GM12878 (cell line): ENCODE measurements around the gene IFNAR2. TPM values are rescaled to one million over a fixed set of nuclear protein-coding genes. Genes with fewer than 3 reads are reported as not detected.

ENCODE experiments used
- ATAC-seq: fragments of 200-7000 bp; cut with Tn5 transposase; 3 replicates; pipeline ENCODE4 v1.9.1; 2020; ENCODE audit warnings: mild to moderate bottlenecking, moderate library complexity
- BruUV-seq: library from RNA; stranded (reverse); fragments of 400-500 nt; replicated peaks from 2 replicates; lab custom pipeline; 2021; lab: Mats Ljungman, UMichigan
- CTCF ChIA-PET: fragments of 300-600 bp; sonication (Branson Sonifier 250); formaldehyde crosslinking; extraction: SDS; loops from one replicate; lab custom pipeline; 2021; ENCODE audit warnings: inconsistent platforms; lab: Yijun Ruan, JAX
- POLR2A ChIA-PET: fragments of 350-600 bp; formaldehyde crosslinking; extraction: SDS; loops from one replicate; lab custom pipeline; 2021; ENCODE audit warnings: inconsistent platforms; lab: Charles Lee
- RAD21 ChIA-PET: fragments of 300-600 bp; sonication (Branson Sonifier 250); formaldehyde crosslinking; loops from one replicate; lab custom pipeline; 2023; ENCODE audit warnings: antibody characterized with exemption; ENCODE audit not compliant: unreplicated experiment; lab: Charles Lee
- SMC1A ChIA-PET: fragments of 300-600 bp; sonication (Branson Sonifier 250); formaldehyde crosslinking; loops from one replicate; lab custom pipeline; 2023; ENCODE audit not compliant: unreplicated experiment, uncharacterized antibody; lab: Charles Lee
- DNase-seq: peaks from one replicate; pipeline ENCODE4 v3.0.0-alpha.2; 2011; ENCODE audit warnings: low read depth, low spot score
- FAIRE-seq: peaks from 3 replicates; lab custom pipeline; 2011; peaks lifted over from hg19 to GRCh38; lab: Jason Lieb, UNC
- H2AFZ ChIP-seq: 2 replicates; pipeline ENCODE4 v1.6.0; 2011; ENCODE audit warnings: low read depth, low read length, control low read depth; ENCODE audit not compliant: control insufficient read depth
- H3K27ac ChIP-seq: 2 replicates; pipeline ENCODE4 v1.5.1; 2011; ENCODE audit warnings: control low read depth; ENCODE audit not compliant: control insufficient read depth, insufficient read depth
- H3K27me3 ChIP-seq, 2 experiments: replicated peaks in 1 of 2; 2 replicates each; pipeline versions ENCODE4 v1.6.0 to v1.6.1; 2011; ENCODE audit warnings: low read length in 1 of 2; ENCODE audit not compliant: control insufficient read depth in 2 of 2, insufficient read depth in 2 of 2
- H3K36me3 ChIP-seq, 2 experiments: 2 replicates each; pipeline ENCODE4 v1.5.1; 2011; ENCODE audit warnings: low read length in 1 of 2; ENCODE audit not compliant: control insufficient read depth in 2 of 2, insufficient read depth in 2 of 2
- H3K4me1 ChIP-seq: 2 replicates; pipeline ENCODE4 v1.6.1; 2011; ENCODE audit warnings: mild to moderate bottlenecking, low read length, moderate library complexity, mixed read lengths; ENCODE audit not compliant: control insufficient read depth, insufficient read depth
- H3K4me2 ChIP-seq: 2 replicates; pipeline ENCODE4 v1.6.0; 2011; ENCODE audit warnings: control low read depth; ENCODE audit not compliant: control insufficient read depth, insufficient read depth
- H3K4me3 ChIP-seq: fragments of 200-600 bp; sonication (generic); 2 replicates; pipeline ENCODE4 v1.5.1; 2016
- H3K79me2 ChIP-seq: 2 replicates; pipeline ENCODE4 v1.6.0; 2011; ENCODE audit warnings: low read length; ENCODE audit not compliant: control insufficient read depth, insufficient read depth
- H3K9ac ChIP-seq: 2 replicates; pipeline ENCODE4 v1.8.0; 2011; ENCODE audit warnings: low read length, control low read depth, mixed read lengths; ENCODE audit not compliant: control insufficient read depth, insufficient read depth
- H3K9me3 ChIP-seq: replicated peaks from 3 replicates; pipeline ENCODE4 v1.5.1; 2011; ENCODE audit warnings: mild to moderate bottlenecking, low read length; ENCODE audit not compliant: control insufficient read depth, insufficient read depth
- H4K20me1 ChIP-seq: 2 replicates; pipeline ENCODE4 v1.6.0; 2011; ENCODE audit not compliant: control insufficient read depth, insufficient read depth
- ETV6 ChIP-seq, 2 experiments: fragments of 450-650 bp in 1 of 2; IDR thresholded peaks in 1 of 2; conservative IDR thresholded peaks in 1 of 2; 2 replicates each; pipeline ENCODE4 v1.6.1; 2014; ENCODE audit warnings: antibody characterized with exemption in 1 of 2, borderline replicate concordance in 1 of 2, low read depth in 1 of 2, mild to moderate bottlenecking in 1 of 2, moderate library complexity in 1 of 2
- FOXM1 ChIP-seq: IDR thresholded peaks from 2 replicates; pipeline ENCODE4 v1.6.1; 2012; ENCODE audit warnings: low read depth, mild to moderate bottlenecking, inconsistent platforms, low read length, moderate library complexity
- HCFC1 ChIP-seq: fragments of 150-350 bp; IDR thresholded peaks from 2 replicates; pipeline ENCODE4 v1.6.1; 2014; ENCODE audit warnings: low read length
- MTA2 ChIP-seq: fragments of 450-650 bp; IDR thresholded peaks from 2 replicates; pipeline ENCODE4 v1.6.1; 2016; ENCODE audit warnings: low read depth, mild to moderate bottlenecking, moderate library complexity
- SIN3A ChIP-seq: IDR thresholded peaks from 2 replicates; pipeline ENCODE4 v1.6.1; 2012; ENCODE audit warnings: low read depth, low read length, improper control_type of control experiment
- STAT1 ChIP-seq: fragments of 450-650 bp; conservative IDR thresholded peaks from 2 replicates; pipeline ENCODE4 v1.6.1; 2014; ENCODE audit warnings: antibody characterized with exemption, mild to moderate bottlenecking
- TAF1 ChIP-seq: IDR thresholded peaks from 2 replicates; pipeline ENCODE4 v1.6.1; 2011; ENCODE audit warnings: mild to moderate bottlenecking, low read depth, low read length, borderline replicate concordance
- TCF12 ChIP-seq: IDR thresholded peaks from 2 replicates; pipeline ENCODE4 v1.6.1; 2011; ENCODE audit warnings: low read depth, mild to moderate bottlenecking, low read length
- WGBS: methylation state at CpG from one replicate; pipeline ENCODE4 v1.1.6; 2016; ENCODE audit warnings: low lambda C conversion rate; ENCODE audit not compliant: insufficient replicate concordance, insufficient coverage; ENCODE audit errors: missing lambda C conversion rate; 5-methylcytosine and 5-hydroxymethylcytosine counted together
- in situ Hi-C: fragments of 300-500 bp; cut with MboI; formaldehyde crosslinking; loops from 9 replicates; pipeline ENCODE4 v1.14.3; 2018; ENCODE audit warnings: mixed read lengths
- intact Hi-C: fragments of 100-400 bp; cut with micrococcal nuclease; formaldehyde crosslinking; loops from one replicate; pipeline ENCODE4 v1.14.2; 2022; ENCODE audit not compliant: unreplicated experiment
- polyA plus RNA-seq, 11 experiments: library from polyadenylated mRNA; depleted of rRNA in 4 of 11; unstranded in 6 of 11; stranded (reverse) in 5 of 11; fragments of >200 nt; fragmentation: Nextera tagmentation in 4 of 11; fragmentation: Illumina TruSeq in 1 of 11; extraction: Ambion mirVana in 4 of 11; extraction: Trizol in 1 of 11; gene quantifications; 1 replicate in 1 of 11; 2 replicates in 10 of 11; pipeline versions ENCODE4 v1.2.1 to v1.2.3, GENCODE V29; 2011 to 2016; ENCODE audit warnings: inconsistent platforms in 2 of 11, missing spikeins in 2 of 11, low read depth in 1 of 11
- total RNA-seq, 4 experiments: library from RNA; depleted of rRNA in 3 of 4; stranded (reverse); fragments of >200 nt in 3 of 4; fragmentation: Illumina TruSeq in 1 of 4; extraction: Trizol in 1 of 4; gene quantifications; 2 replicates each; pipeline versions ENCODE4 v1.2.1 to v1.2.3, GENCODE V29; 2013 to 2021
- TF ChIP-seq, protein P1 (sequence below): fragments of 450-650 bp; IDR thresholded peaks from 2 replicates; pipeline ENCODE4 v1.6.1; 2017; ENCODE audit warnings: mild to moderate bottlenecking, moderate library complexity
- TF ChIP-seq, protein P2 (sequence below): IDR thresholded peaks from 2 replicates; pipeline ENCODE4 v1.6.1; 2011; ENCODE audit warnings: mild to moderate bottlenecking, low read depth, low read length, moderate library complexity; ENCODE audit not compliant: insufficient replicate concordance
- TF ChIP-seq, protein P3 (sequence below): fragments of 450-650 bp; IDR thresholded peaks from 2 replicates; pipeline ENCODE4 v1.6.1; 2017; ENCODE audit warnings: mild to moderate bottlenecking, moderate library complexity
- TF ChIP-seq, protein P4 (sequence below): fragments of 450-650 bp; IDR thresholded peaks from 2 replicates; pipeline ENCODE4 v1.6.1; 2017; ENCODE audit warnings: low read depth, mild to moderate bottlenecking, moderate library complexity

IFNAR2 gene
- total and polyA plus RNA-seq, 10 of the 15 experiments (the other 5 are each of a cell fraction or from before 2014, with no cell fraction given), result 8.5 to 99.7 (median 58.1) TPM

DNA sequence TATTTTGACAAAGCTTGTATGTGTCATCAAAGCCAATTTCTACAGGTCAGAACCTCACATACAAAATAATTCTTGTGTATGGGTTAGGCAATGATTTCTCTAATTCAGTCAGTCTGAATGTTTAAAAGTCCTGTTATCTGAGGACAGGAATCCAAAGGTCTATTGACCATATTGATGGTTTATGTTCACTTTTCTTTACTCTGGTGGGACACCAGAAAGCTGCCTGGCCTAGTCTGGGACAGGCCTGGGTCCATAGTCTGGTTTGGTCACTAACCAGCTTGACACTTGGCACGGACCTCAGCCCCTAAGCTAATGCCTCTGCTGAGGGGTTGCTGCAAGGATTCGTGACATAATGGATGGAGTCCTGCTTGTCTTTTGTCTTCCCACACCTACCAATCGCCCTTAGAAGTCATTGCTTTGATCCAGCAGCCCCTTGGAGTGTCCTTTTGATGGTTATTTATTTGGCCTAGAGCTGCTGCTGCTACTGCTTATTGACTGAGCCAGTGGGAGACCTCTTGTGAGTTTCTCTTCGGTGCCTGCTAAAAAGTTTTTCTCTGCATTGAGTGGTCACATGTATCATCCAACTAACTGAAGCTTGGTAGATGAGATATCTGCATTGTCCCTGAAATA, 15.7 kb downstream of the IFNAR2 start:
- POLR2A ChIA-PET, result no interaction called here
- WGBS, result 95% methylated on average over 4 of the region's 4 CpGs
- intact Hi-C loops, result no loop called here
- TF ChIP-seq TCF12, result no peak
- no peak for TF ChIP-seq ETV6 (conservative IDR thresholded peaks at IDR 0.05 in 1 of 2, IDR thresholded peaks at IDR 0.05 in 1 of 2; ENCODE audit: borderline replicate concordance in 1 of 2, low read depth in 1 of 2)
- TF ChIP-seq, protein P1, sequence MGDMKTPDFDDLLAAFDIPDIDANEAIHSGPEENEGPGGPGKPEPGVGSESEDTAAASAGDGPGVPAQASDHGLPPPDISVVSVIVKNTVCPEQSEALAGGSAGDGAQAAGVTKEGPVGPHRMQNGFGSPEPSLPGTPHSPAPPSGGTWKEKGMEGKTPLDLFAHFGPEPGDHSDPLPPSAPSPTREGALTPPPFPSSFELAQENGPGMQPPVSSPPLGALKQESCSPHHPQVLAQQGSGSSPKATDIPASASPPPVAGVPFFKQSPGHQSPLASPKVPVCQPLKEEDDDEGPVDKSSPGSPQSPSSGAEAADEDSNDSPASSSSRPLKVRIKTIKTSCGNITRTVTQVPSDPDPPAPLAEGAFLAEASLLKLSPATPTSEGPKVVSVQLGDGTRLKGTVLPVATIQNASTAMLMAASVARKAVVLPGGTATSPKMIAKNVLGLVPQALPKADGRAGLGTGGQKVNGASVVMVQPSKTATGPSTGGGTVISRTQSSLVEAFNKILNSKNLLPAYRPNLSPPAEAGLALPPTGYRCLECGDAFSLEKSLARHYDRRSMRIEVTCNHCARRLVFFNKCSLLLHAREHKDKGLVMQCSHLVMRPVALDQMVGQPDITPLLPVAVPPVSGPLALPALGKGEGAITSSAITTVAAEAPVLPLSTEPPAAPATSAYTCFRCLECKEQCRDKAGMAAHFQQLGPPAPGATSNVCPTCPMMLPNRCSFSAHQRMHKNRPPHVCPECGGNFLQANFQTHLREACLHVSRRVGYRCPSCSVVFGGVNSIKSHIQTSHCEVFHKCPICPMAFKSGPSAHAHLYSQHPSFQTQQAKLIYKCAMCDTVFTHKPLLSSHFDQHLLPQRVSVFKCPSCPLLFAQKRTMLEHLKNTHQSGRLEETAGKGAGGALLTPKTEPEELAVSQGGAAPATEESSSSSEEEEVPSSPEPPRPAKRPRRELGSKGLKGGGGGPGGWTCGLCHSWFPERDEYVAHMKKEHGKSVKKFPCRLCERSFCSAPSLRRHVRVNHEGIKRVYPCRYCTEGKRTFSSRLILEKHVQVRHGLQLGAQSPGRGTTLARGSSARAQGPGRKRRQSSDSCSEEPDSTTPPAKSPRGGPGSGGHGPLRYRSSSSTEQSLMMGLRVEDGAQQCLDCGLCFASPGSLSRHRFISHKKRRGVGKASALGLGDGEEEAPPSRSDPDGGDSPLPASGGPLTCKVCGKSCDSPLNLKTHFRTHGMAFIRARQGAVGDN, result no peak
- TF ChIP-seq, protein P2, sequence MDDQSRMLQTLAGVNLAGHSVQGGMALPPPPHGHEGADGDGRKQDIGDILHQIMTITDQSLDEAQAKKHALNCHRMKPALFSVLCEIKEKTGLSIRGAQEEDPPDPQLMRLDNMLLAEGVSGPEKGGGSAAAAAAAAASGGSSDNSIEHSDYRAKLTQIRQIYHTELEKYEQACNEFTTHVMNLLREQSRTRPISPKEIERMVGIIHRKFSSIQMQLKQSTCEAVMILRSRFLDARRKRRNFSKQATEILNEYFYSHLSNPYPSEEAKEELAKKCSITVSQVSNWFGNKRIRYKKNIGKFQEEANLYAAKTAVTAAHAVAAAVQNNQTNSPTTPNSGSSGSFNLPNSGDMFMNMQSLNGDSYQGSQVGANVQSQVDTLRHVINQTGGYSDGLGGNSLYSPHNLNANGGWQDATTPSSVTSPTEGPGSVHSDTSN, result no peak
- TF ChIP-seq HCFC1, result no peak
- no peak for TF ChIP-seq FOXM1
- TF ChIP-seq, protein P3, sequence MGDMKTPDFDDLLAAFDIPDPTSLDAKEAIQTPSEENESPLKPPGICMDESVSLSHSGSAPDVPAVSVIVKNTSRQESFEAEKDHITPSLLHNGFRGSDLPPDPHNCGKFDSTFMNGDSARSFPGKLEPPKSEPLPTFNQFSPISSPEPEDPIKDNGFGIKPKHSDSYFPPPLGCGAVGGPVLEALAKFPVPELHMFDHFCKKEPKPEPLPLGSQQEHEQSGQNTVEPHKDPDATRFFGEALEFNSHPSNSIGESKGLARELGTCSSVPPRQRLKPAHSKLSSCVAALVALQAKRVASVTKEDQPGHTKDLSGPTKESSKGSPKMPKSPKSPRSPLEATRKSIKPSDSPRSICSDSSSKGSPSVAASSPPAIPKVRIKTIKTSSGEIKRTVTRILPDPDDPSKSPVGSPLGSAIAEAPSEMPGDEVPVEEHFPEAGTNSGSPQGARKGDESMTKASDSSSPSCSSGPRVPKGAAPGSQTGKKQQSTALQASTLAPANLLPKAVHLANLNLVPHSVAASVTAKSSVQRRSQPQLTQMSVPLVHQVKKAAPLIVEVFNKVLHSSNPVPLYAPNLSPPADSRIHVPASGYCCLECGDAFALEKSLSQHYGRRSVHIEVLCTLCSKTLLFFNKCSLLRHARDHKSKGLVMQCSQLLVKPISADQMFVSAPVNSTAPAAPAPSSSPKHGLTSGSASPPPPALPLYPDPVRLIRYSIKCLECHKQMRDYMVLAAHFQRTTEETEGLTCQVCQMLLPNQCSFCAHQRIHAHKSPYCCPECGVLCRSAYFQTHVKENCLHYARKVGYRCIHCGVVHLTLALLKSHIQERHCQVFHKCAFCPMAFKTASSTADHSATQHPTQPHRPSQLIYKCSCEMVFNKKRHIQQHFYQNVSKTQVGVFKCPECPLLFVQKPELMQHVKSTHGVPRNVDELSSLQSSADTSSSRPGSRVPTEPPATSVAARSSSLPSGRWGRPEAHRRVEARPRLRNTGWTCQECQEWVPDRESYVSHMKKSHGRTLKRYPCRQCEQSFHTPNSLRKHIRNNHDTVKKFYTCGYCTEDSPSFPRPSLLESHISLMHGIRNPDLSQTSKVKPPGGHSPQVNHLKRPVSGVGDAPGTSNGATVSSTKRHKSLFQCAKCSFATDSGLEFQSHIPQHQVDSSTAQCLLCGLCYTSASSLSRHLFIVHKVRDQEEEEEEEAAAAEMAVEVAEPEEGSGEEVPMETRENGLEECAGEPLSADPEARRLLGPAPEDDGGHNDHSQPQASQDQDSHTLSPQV, result no peak
- TF ChIP-seq, protein P4, sequence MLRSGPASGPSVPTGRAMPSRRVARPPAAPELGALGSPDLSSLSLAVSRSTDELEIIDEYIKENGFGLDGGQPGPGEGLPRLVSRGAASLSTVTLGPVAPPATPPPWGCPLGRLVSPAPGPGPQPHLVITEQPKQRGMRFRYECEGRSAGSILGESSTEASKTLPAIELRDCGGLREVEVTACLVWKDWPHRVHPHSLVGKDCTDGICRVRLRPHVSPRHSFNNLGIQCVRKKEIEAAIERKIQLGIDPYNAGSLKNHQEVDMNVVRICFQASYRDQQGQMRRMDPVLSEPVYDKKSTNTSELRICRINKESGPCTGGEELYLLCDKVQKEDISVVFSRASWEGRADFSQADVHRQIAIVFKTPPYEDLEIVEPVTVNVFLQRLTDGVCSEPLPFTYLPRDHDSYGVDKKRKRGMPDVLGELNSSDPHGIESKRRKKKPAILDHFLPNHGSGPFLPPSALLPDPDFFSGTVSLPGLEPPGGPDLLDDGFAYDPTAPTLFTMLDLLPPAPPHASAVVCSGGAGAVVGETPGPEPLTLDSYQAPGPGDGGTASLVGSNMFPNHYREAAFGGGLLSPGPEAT, result no peak
- TF ChIP-seq STAT1, result no peak
- TF ChIP-seq SIN3A, result no peak
- no peak for TF ChIP-seq TAF1
- no peak for TF ChIP-seq MTA2

More for the DNA sequence above, 15.7 kb downstream of the IFNAR2 start:
- H3K27me3 ChIP-seq, result no peaks in the 10 kb centered on the region
- no TSS peak for BruUV-seq
- H2AFZ ChIP-seq, result no peak overlapping the region
- peaks cover 22% of the 10 kb centered on the region for H3K4me1 ChIP-seq
- no peak for DNase-seq
- H3K27ac ChIP-seq, result no peak overlapping the region
- H3K79me2 ChIP-seq, result peaks cover 27% of the 10 kb centered on the region
- no peak overlapping the region for H3K9ac ChIP-seq
- ChIA-PET CTCF (interaction anchor here (0.9 kb wide), 1 partner anchor 15 kb away, joined by 3 read pairs; no protein-coding TSS in a partner anchor), RAD21 (no interaction called here), SMC1A (no interaction called here)
- peaks cover 23 to 51% of the 10 kb centered on the region in 2 experiments for H3K36me3 ChIP-seq
- no peak overlapping the region for H3K4me2 ChIP-seq
- H4K20me1 ChIP-seq, result no peaks in the 10 kb centered on the region
- in situ Hi-C loops, result no loop called here
- FAIRE-seq, result no peak
- no peak overlapping the region for H3K4me3 ChIP-seq
- no peaks in the 10 kb centered on the region for H3K9me3 ChIP-seq
- ATAC-seq, result no peak
